Medulla oblongata (tissue), 1 donor: Measurements from ENCODE around the gene PAXX.

Experiments used
- DNase-seq: peaks from one replicate; pipeline ENCODE4 v3.0.0-alpha.2; 2015; ENCODE audit errors: extremely low spot score

PAXX gene

GRCh38 chr9:136965771-136966484, 26.3 kb upstream of the PAXX start:
- peak; percentile 95 for DNase-seq

GRCh38 chr9:136968333-136969127, 23.7 kb upstream of the PAXX start:
- no peak for DNase-seq

- no peak for DNase-seq
These were observed 23.1 kb upstream of the PAXX start for GRCh38 chr9:136969150-136969549.

GRCh38 chr9:136969774-136970173, 22.4 kb upstream of the PAXX start:
- DNase-seq, result no peak

- DNase-seq, result no peak
These were observed 21.9 kb upstream of the PAXX start for GRCh38 chr9:136970361-136970760.

- DNase-seq, result no peak
These were observed 20.5 kb upstream of the PAXX start for GRCh38 chr9:136971746-136972145.

- no peak for DNase-seq
These were observed 19.9 kb upstream of the PAXX start for GRCh38 chr9:136972335-136972734.

GRCh38 chr9:136972743-136973142, 19.5 kb upstream of the PAXX start:
- no peak for DNase-seq

GRCh38 chr9:136973618-136974617, 18.3 kb upstream of the PAXX start:
- no peak for DNase-seq

- no peak for DNase-seq
These were observed 17.2 kb upstream of the PAXX start for GRCh38 chr9:136974817-136975535.

GRCh38 chr9:136975644-136976043, 16.6 kb upstream of the PAXX start:
- DNase-seq, result peak; percentile 84

- DNase-seq, result peak; percentile 95
These were observed 15.0 kb upstream of the PAXX start, which contains the start of gene PTGDS for GRCh38 chr9:136977223-136977622. Gene PTGDS, plus strand, starts transcription at chr9:136977504. Its CDS starts 75 bp downstream, at chr9:136977579.

- DNase-seq, result no peak
These were observed 14.6 kb upstream of the PAXX start for GRCh38 chr9:136977649-136978072.

- DNase-seq, result peak; percentile 91
These were observed 14.0 kb upstream of the PAXX start for GRCh38 chr9:136978073-136978864.

GRCh38 chr9:136978865-136979544, 13.2 kb upstream of the PAXX start:
- DNase-seq, result no peak

- peak; percentile 33 for DNase-seq
These were observed 12.2 kb upstream of the PAXX start for GRCh38 chr9:136979769-136980587.

GRCh38 chr9:136980669-136981478, 11.3 kb upstream of the PAXX start:
- DNase-seq, result peak; percentile 31
